Right lobe of liver (tissue), 6 donors: ENCODE measurements around the gene MAST3. TPM values are rescaled to one million over a fixed set of nuclear protein-coding genes. Genes with fewer than 3 reads are reported as not detected.

Experiments used
- ATAC-seq, 4 donors: fragments of 200-7000 bp; cut with Tn5 transposase; one replicate each; pipeline ENCODE4 v1.9.1; 2020; ENCODE audit warnings: mild to moderate bottlenecking in 4 of 4, moderate library complexity in 4 of 4
- DNase-seq, 3 donors: peaks; one replicate each; pipeline ENCODE4 v3.0.0-alpha.2; 2020
- H3K27ac ChIP-seq, 3 donors: fragments of 200-600 bp; one replicate each; pipeline ENCODE4 v1.8.0; 2022
- H3K27me3 ChIP-seq, 2 donors: fragments of 200-600 bp; one replicate each; pipeline ENCODE4 v1.8.0; 2022
- H3K36me3 ChIP-seq, 4 donors: fragments of 200-600 bp; sonication (generic) in 1 of 4; one replicate each; pipeline versions ENCODE4 v1.5.1 to v1.8.0; 2017 to 2022; ENCODE audit warnings: control low read depth in 1 of 4
- H3K4me1 ChIP-seq, 4 donors: fragments of 200-600 bp; sonication (generic) in 1 of 4; one replicate each; pipeline versions ENCODE4 v1.5.1 to v1.8.0; 2017 to 2022; ENCODE audit warnings: control low read depth in 1 of 4
- H3K4me3 ChIP-seq, 3 donors: fragments of 200-600 bp; one replicate each; pipeline ENCODE4 v1.8.0; 2022
- H3K9me3 ChIP-seq, 4 donors: fragments of 200-600 bp; sonication (generic) in 1 of 4; one replicate each; pipeline versions ENCODE4 v1.5.1 to v1.8.0; 2017 to 2022; ENCODE audit warnings: control low read depth in 1 of 4
- CTCF ChIP-seq, 4 donors: fragments of 200-600 bp in 3 of 4; fragments of 450-650 bp in 1 of 4; IDR thresholded peaks; one replicate each; pipeline versions ENCODE4 v1.5.1 to v1.8.0; 2016 to 2022; ENCODE audit warnings: antibody characterized with exemption in 4 of 4, mild to moderate bottlenecking in 2 of 4
- POLR2A ChIP-seq: fragments of 450-650 bp; IDR thresholded peaks from one replicate; pipeline ENCODE4 v1.6.1; 2017; ENCODE audit warnings: antibody characterized with exemption, mild to moderate bottlenecking
- WGBS: methylation state at CpG from one replicate; pipeline ENCODE4 v1.1.6; 2018; ENCODE audit warnings: low coverage, low lambda C conversion rate; ENCODE audit not compliant: insufficient coverage; ENCODE audit errors: missing lambda C conversion rate; 5-methylcytosine and 5-hydroxymethylcytosine counted together
- intact Hi-C, 2 donors: fragments of 100-400 bp; cut with DNase I; formaldehyde crosslinking; loops; one replicate each; pipeline versions ENCODE4 v1.11.2 to v1.14.1; 2022
- small RNA-seq, 2 experiments: library from RNA; depleted of rRNA; stranded (forward); fragments of <200 nt; gene quantifications; one replicate each; pipeline ENCODE3, GENCODE V24; 2016
- total RNA-seq, 6 experiments: library from RNA; depleted of rRNA in 2 of 6; stranded (reverse); fragments of >200 nt in 2 of 6; fragmentation: NEBNext Ultra II Directional in 3 of 6; extraction: Animal tissue kit (Norgen Biotek cat#: 25700) in 3 of 6; gene quantifications; one replicate each; pipeline versions ENCODE4 v1.1.0 to v1.2.4, GENCODE V29; 2016 to 2023
- donor health status: DM: no; HTN: yes; CAD: no.
- donor health status: DM: no; HTN: no; CAD: no.
- donor health status: DM: no; HTN: no; CAD: no.
- donor health status: DM: no; HTN: yes; CAD: no.
- donor health status: DM: no; HTN: yes; CAD: no.

MAST3 gene
- total RNA-seq, 6 experiments from 2014 or later, result 8.0 to 17.9 (median 10.0) TPM

- DNase-seq (no peak), ATAC-seq (no peak)
- Histone ChIP-seq H3K36me3 (peaks cover 0 to 7% (median 1%) of the 10 kb centered on the region in 4 donors), H3K4me1 (peaks cover 0 to 8% (median 2%) of the 10 kb centered on the region in 4 donors), H3K27ac (no peak overlapping the region), H3K9me3 (no peaks in the 10 kb centered on the region), H3K4me3 (no peak overlapping the region), H3K27me3 (no peaks in the 10 kb centered on the region)
- WGBS, result 86% methylated on average over 7 of the region's 7 CpGs
- TF ChIP-seq CTCF (IDR thresholded peaks at IDR 0.05) (no peak), POLR2A (no peak)
- intact Hi-C loops, result no loop called here
These were observed 98.9 kb downstream of the MAST3 start for GRCh38 chr19:18196511-18196845.

- Histone ChIP-seq H3K36me3 (peaks cover 0 to 7% (median 1%) of the 10 kb centered on the region in 4 donors), H3K27me3 (no peaks in the 10 kb centered on the region), H3K9me3 (no peaks in the 10 kb centered on the region), H3K4me1 (peaks cover 0 to 8% (median 2%) of the 10 kb centered on the region in 4 donors), H3K4me3 (no peak overlapping the region), H3K27ac (no peak overlapping the region)
- DNase-seq (no peak), ATAC-seq (no peak)
- TF ChIP-seq CTCF (IDR thresholded peaks at IDR 0.05) (no peak), POLR2A (no peak)
- intact Hi-C loops, result no loop called here
- WGBS, result 83% methylated on average over 7 of the region's 18 CpGs
These were observed 99.7 kb downstream of the MAST3 start for GRCh38 chr19:18197306-18197705.

GRCh38 chr19:18197941-18198340 lies 100.4 kb downstream of the MAST3 start:
- TF ChIP-seq CTCF (IDR thresholded peaks at IDR 0.05) (no peak), POLR2A (no peak)
- intact Hi-C loops, result no loop called here
- Histone ChIP-seq H3K27me3 (no peaks in the 10 kb centered on the region), H3K4me1 (peaks cover 0 to 10% (median 2%) of the 10 kb centered on the region in 4 donors), H3K4me3 (no peak overlapping the region), H3K9me3 (no peaks in the 10 kb centered on the region), H3K36me3 (peaks cover 0 to 7% (median 1%) of the 10 kb centered on the region in 4 donors), H3K27ac (no peak overlapping the region)
- WGBS, result 77% methylated on average over 2 of the region's 6 CpGs
- ATAC-seq (no peak), DNase-seq (no peak)

GRCh38 chr19:18198374-18198773 lies 100.8 kb downstream of the MAST3 start:
- no peak overlapping the region for H3K27ac ChIP-seq
- intact Hi-C loops, result no loop called here
- peaks cover 0 to 7% (median 1%) of the 10 kb centered on the region in 4 donors for H3K36me3 ChIP-seq
- no peak overlapping the region for H3K4me3 ChIP-seq
- DNase-seq (no peak), ATAC-seq (no peak)
- H3K27me3 ChIP-seq, result no peaks in the 10 kb centered on the region
- peaks cover 0 to 14% (median 2%) of the 10 kb centered on the region in 4 donors for H3K4me1 ChIP-seq
- 92% methylated on average over 3 of the region's 6 CpGs for WGBS
- H3K9me3 ChIP-seq, result no peaks in the 10 kb centered on the region
- TF ChIP-seq POLR2A (no peak), CTCF (IDR thresholded peaks at IDR 0.05) (no peak)

Small RNA genes within 50 kb of the gene (small RNA-seq; reads per million reads assigned to genes)
- 0 reads per million in 2 experiments for gene IFI30

Other genes with a start within 250 kb of the MAST3 start
- 1 to 10 TPM; 1.1 to 5.5 (median 2.3) TPM for gene JAK3, start 249.8 kb upstream of the MAST3 start, total RNA-seq
- 100 to 1,000 TPM; 449 to 778 (median 494) TPM for gene RPL18A, start 237.9 kb upstream of the MAST3 start, total RNA-seq
- not detected for gene SLC5A5, start 225.8 kb upstream of the MAST3 start, total RNA-seq
- gene CCDC124, start 164.8 kb upstream of the MAST3 start, total RNA-seq, result 10 to 100 TPM; 20.6 to 45.3 (median 30.7) TPM
- not detected for gene KCNN1, start 130.7 kb upstream of the MAST3 start, total RNA-seq
- 10 to 100 TPM in 4 of 6 experiments, 1 to 10 TPM in 2; 3.6 to 28.5 (median 10.8) TPM for gene ARRDC2, start 89.6 kb upstream of the MAST3 start, total RNA-seq
- 1 to 10 TPM in 1 of 6 experiments, under 1 TPM in 5; 0.25 to 2.0 (median 0.70) TPM for gene IL12RB1, start 10.8 kb upstream of the MAST3 start, total RNA-seq
- 10 to 100 TPM; 11.1 to 21.4 (median 14.6) TPM for gene PIK3R2, start 55.4 kb downstream of the MAST3 start, total RNA-seq
- 100 to 1,000 TPM in 3 of 6 experiments, 10 to 100 TPM in 3; 54.0 to 205 (median 91.8) TPM for gene IFI30, start 76.0 kb downstream of the MAST3 start, total RNA-seq
- gene MPV17L2, start 95.4 kb downstream of the MAST3 start, total RNA-seq, result 10 to 100 TPM in 2 of 6 experiments, 1 to 10 TPM in 4; 6.5 to 26.4 (median 7.5) TPM
- gene RAB3A, start 106.3 kb downstream of the MAST3 start, total RNA-seq, result 1 to 10 TPM in 3 of 6 experiments, under 1 TPM in 3; 0.81 to 2.6 (median 1.4) TPM
- 1 to 10 TPM in 1 of 6 experiments, under 1 TPM in 5; 0.25 to 1.1 (median 0.57) TPM for gene PDE4C, start 128.7 kb downstream of the MAST3 start, total RNA-seq
- 1 to 10 TPM in 5 of 6 experiments, under 1 TPM in 1; 0.82 to 5.3 (median 2.5) TPM for gene IQCN, start 176.7 kb downstream of the MAST3 start, total RNA-seq
- 100 to 1,000 TPM in 4 of 6 experiments, 10 to 100 TPM in 2; 29.3 to 188 (median 134) TPM for gene JUND, start 183.8 kb downstream of the MAST3 start, total RNA-seq
- gene LSM4, start 225.3 kb downstream of the MAST3 start, total RNA-seq, result 100 to 1,000 TPM in 2 of 6 experiments, 10 to 100 TPM in 4; 37.6 to 139 (median 47.3) TPM
- 10 to 100 TPM; 33.0 to 55.5 (median 40.7) TPM for gene PGPEP1, start 242.8 kb downstream of the MAST3 start, total RNA-seq